Muscle layer of duodenum (tissue), 2 donors: Measurements from ENCODE around the gene KRT12.

Experiments
- H3K27ac ChIP-seq: one replicate; pipeline ENCODE4 v1.7.0; 2013; ENCODE audit warnings: mild to moderate bottlenecking, low read length
- H3K27me3 ChIP-seq: one replicate; pipeline ENCODE4 v1.7.0; 2013; ENCODE audit warnings: low read depth, mild to moderate bottlenecking, control low read depth, low read length
- H3K36me3 ChIP-seq, 2 donors: one replicate each; pipeline ENCODE4 v1.7.0; 2013; ENCODE audit warnings: low read length in 2 of 2, control low read depth in 1 of 2, mild to moderate bottlenecking in 1 of 2; ENCODE audit not compliant: insufficient read depth in 2 of 2, control insufficient read depth in 1 of 2
- H3K4me1 ChIP-seq, 2 donors: one replicate each; pipeline ENCODE4 v1.7.0; 2013; ENCODE audit warnings: low read length in 2 of 2, mild to moderate bottlenecking in 2 of 2, control low read depth in 1 of 2, moderate library complexity in 1 of 2; ENCODE audit not compliant: insufficient read depth in 2 of 2, control insufficient read depth in 1 of 2
- H3K4me3 ChIP-seq, 2 donors: one replicate each; pipeline ENCODE4 v1.7.0; 2013; ENCODE audit warnings: low read length in 2 of 2, low read depth in 1 of 2, mild to moderate bottlenecking in 1 of 2
- H3K9me3 ChIP-seq, 2 donors: one replicate each; pipeline ENCODE4 v1.7.0; 2013; ENCODE audit warnings: low read length in 2 of 2, control low read depth in 1 of 2, mild to moderate bottlenecking in 1 of 2; ENCODE audit not compliant: control insufficient read depth in 1 of 2
- donor health status: healthy.

KRT12 gene

DNA sequence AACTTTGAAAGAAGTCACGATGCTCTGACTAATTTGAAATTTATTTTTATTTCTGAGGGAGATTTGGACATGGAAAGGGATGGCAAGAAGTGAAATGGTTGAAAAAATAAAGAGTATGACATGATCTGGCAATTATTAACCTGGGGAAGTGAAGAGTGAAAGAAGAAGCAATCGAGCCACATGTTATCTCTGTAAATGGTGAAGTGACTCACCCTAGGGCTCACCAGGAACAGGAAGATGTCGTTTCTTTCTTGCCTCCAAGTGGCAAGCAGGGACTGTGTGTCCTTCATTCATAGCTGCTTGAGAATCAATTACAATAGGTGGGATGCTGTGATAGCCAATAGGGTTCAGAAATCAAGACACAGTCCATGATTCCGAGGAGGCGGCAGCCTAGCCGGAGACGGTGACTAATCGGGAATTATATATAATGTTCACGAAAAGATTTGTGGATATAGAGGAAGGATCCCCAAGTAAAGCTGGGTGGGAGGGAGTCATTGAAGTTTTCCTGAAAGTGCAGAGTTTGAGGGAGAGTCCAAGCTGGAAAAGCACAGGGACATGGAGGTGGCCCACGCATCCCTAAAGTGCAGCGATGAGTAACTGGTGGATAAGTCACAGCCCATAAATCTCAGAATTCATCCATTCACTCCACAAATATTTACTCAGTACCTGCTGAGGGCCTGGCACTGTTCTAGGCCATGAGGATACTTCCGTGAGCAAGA lies 36.3 kb upstream of the KRT12 start:
- H3K27me3 ChIP-seq = no peaks in the 10 kb centered on the region
- H3K9me3 ChIP-seq = no peaks in the 10 kb centered on the region
- peak overlapping the region; percentile 64 for H3K27ac ChIP-seq
- H3K4me3 ChIP-seq = no peak overlapping the region
- peaks cover 0 to 3% of the 10 kb centered on the region in 2 donors for H3K4me1 ChIP-seq
- H3K36me3 ChIP-seq = no peaks in the 10 kb centered on the region

DNA sequence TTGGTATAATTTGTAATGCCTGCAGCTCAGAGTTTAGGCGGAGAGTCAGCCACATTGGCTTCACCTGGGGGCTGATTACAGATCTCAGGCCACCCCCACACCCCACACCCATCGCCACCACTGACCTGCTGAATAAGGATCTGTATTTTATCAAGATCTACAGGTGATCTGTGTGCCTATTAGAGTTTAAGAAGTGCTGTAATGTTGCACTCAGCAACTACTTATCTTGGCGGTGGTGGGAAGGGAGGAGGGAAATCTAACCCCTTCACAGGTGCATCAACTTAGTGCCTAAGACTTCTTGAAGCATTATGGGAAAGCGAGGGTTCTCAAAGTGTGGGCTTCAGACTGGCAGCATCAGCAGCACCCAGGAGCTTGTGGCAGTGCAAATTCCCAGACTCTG lies 35.5 kb upstream of the KRT12 start:
- no peak overlapping the region for H3K4me3 ChIP-seq
- peaks cover 0 to 3% of the 10 kb centered on the region in 2 donors for H3K4me1 ChIP-seq
- H3K27ac ChIP-seq = peak overlapping the region; percentile 64
- no peaks in the 10 kb centered on the region for H3K9me3 ChIP-seq
- H3K27me3 ChIP-seq = no peaks in the 10 kb centered on the region
- H3K36me3 ChIP-seq = no peaks in the 10 kb centered on the region

DNA sequence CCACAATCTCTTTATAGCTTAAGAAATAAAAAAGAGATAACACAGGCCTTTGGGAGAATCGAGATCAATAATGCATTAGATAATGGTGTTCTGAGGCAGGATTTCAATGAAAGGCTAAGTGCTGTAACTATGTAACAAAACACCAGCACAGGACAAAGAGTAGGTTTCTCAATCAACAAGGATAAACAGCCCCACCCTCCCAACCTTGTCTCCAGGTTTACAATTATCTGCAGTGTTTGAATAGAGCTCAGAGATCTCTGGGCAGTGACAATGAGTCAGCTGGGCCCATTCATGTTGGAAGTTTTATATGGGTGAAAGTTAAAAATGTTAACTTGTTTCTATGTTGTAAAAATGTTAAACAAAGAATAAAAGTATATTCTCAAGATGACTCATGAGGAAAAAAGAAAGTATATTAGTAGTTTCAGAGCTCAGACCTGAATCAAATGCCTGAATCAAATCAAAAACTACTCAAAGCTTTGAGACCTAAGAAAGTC lies 35.0 kb upstream of the KRT12 start:
- Histone ChIP-seq H3K27me3 (no peaks in the 10 kb centered on the region), H3K4me1 (peaks cover 0 to 3% of the 10 kb centered on the region in 2 donors), H3K36me3 (no peaks in the 10 kb centered on the region), H3K9me3 (no peaks in the 10 kb centered on the region), H3K4me3 (no peak overlapping the region), H3K27ac (peak overlapping the region; percentile 64)

DNA sequence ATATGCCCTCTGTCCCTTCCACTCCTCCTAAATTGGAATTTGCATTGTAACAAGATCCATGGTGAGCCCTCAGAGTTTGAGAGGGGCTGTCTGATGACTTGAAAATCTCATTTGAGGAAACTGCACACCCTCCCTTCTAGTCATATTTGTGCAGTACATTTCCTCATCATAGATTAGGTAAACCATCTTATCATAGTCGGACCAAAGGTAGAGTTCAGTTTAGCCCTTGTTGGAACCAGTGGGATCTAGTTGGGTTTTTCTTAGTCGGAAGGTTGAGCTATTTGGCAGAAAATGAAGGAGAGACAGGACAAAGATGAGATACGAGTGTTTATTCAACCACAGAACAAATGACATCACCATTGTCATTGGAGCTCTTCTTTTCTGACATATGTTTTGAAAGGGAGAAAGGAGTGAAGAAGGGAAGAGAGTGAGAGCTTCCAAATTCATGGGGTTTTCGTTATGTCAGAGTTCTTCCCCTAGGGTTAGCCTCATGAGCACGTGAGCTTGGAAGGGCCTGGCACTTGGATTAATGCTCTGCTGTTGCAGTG lies 33.9 kb upstream of the KRT12 start:
- Histone ChIP-seq H3K27me3 (no peaks in the 10 kb centered on the region), H3K4me1 (peaks cover 0 to 3% of the 10 kb centered on the region in 2 donors), H3K9me3 (no peaks in the 10 kb centered on the region), H3K27ac (no peak overlapping the region), H3K36me3 (no peaks in the 10 kb centered on the region), H3K4me3 (no peak overlapping the region)

DNA sequence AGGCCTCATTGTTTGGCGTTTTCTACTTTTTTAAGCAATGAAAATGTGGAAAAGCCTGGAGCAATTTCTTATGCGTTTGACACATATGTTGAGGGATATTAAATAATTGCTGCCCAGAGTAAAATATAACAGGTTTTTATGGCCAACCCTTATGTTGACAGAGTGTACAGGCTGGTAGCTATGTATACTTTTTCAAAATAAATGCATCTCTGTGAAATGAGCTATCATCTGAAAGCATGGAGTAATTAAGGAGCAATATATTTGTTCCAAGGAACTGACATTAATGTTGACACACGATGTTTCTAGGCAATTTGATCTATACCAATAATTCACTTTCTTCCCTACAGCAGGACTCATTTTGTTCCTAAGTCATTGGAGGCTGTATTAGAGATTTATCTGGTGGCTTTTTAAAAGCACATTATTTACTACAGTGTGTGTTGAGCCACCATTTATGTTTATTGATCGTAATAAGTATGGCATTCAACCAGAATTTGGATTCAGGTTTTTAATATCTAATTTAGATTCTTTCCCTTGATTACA lies 30.0 kb upstream of the KRT12 start:
- Histone ChIP-seq H3K27me3 (no peaks in the 10 kb centered on the region), H3K4me3 (no peak overlapping the region), H3K4me1 (no peaks in the 10 kb centered on the region), H3K27ac (no peak overlapping the region), H3K9me3 (no peaks in the 10 kb centered on the region), H3K36me3 (no peaks in the 10 kb centered on the region)

DNA sequence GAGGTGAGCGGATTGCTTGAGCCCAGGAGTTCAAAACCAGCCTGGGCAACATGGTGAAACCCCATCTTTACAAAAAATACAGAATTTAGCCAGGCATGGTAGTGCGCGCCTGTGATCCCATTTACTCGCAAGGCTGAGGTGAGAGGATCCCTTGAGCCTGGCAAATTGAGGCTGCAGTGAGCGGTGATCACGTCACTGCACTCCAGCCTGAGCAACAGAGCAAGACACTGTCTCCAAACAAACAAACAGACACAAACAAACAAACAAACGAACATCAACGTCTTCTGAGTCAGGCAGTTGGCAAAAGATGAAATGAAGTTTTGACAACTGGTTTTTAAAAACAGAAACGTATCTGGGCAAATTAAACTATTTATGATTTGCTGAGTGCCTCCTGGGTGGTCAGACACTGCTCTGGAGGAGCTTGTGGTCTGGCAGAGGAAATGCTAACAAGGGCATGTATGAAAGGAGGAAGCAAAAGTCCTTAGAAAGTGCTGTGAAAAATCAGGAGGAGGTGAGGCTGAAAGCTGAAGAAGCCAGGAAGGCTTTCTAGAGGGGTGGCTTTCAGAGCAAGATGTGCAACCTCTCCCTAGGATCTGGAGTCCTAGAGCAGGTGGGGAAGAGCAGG lies 28.2 kb upstream of the KRT12 start:
- no peaks in the 10 kb centered on the region for H3K27me3 ChIP-seq
- H3K4me3 ChIP-seq = no peak overlapping the region
- no peak overlapping the region for H3K27ac ChIP-seq
- no peaks in the 10 kb centered on the region for H3K9me3 ChIP-seq
- H3K36me3 ChIP-seq = no peaks in the 10 kb centered on the region
- no peaks in the 10 kb centered on the region for H3K4me1 ChIP-seq

DNA sequence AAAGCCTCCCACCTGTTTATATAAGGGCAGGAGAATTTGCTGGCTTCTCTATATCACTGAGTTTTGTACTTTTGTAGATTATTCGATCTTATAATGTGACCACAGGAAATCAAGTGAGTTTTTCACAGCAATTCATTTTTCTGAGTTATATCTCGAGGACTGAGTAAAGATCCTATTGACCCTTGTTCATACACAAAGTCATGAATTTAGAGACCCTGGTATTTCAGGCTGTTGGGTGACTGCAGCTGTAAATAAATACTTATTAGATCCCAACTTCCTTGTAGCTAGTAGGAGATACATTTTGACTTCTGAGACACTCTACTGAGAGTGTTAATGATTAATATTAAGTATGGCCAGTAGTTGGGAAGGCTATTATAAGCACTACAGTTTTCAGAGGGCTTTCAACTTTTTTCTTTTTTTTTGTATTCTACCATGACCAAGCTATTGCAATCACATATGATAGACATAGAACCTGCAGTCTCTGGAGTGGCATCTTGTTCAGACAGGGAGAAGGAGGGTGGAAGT lies 21.2 kb upstream of the KRT12 start:
- no peak overlapping the region for H3K4me3 ChIP-seq
- no peak overlapping the region for H3K27ac ChIP-seq
- H3K27me3 ChIP-seq = no peaks in the 10 kb centered on the region
- H3K36me3 ChIP-seq = no peaks in the 10 kb centered on the region
- no peaks in the 10 kb centered on the region for H3K4me1 ChIP-seq
- no peaks in the 10 kb centered on the region for H3K9me3 ChIP-seq

DNA sequence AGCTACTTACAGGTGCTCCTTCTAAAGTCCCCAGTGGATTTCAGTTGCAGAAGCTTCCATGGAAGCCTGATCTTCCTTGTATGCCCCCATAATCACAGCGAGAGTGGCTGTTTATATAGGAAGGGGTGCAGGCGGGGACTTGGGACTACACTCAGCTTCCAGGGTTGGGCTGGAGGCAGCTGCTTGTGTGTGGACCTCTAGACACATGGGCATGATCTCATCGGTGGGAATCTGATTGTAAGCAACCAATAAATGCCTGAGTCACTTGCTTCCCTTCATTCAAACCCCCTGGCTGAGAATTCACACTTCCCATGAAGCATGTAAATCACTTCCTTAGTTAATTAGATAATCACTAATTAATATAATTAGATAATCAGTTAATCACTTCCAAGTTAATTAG lies 19.1 kb upstream of the KRT12 start:
- no peaks in the 10 kb centered on the region for H3K36me3 ChIP-seq
- H3K27ac ChIP-seq = no peak overlapping the region
- no peaks in the 10 kb centered on the region for H3K4me1 ChIP-seq
- no peak overlapping the region for H3K4me3 ChIP-seq
- no peaks in the 10 kb centered on the region for H3K9me3 ChIP-seq
- no peaks in the 10 kb centered on the region for H3K27me3 ChIP-seq

DNA sequence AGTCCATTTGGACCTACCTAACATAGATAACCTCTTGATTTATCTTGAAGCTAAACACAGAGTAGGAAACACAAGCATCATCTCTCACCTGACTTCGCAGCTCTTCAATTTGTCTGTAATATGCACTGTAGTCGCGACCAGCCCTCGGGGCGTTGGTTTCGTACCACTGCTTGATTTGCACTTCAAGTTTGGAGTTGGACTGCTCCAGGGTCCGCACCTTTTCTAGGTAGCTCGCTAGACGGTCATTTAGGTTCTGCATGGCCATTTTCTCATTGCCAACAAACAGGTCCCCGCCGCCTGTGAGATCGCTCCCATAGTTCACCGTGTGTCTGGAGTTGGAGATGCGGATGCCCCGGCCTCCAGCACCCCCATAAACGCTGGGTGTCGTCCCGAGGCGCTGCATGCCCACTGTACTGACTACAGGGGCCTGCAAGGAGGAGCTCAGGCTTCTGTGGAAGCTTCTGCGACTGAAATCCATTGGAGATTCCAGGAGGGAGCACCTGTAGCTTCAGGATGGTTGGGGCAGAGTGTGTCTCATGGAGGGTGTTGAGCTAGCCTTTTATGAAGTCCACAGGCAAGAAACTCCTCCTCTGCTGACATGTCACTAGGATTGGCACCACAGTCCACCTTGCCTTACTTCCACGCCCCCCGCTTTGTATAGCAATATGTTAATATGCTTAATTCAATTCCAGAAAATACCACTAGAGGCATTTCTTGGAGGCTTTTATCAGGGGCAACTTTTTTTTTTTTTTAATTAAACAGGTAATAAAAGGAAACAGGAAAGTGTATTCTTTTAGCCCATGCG lies 17.9 kb upstream of the KRT12 start, which contains the start of gene KRT20:
Gene KRT20 (minus strand): TSS at position 535 of the 805 bp plus-strand sequence. CDS start 57 bp downstream, at position 478.
- Histone ChIP-seq H3K27me3 (no peaks in the 10 kb centered on the region), H3K9me3 (no peaks in the 10 kb centered on the region), H3K36me3 (no peaks in the 10 kb centered on the region), H3K4me3 (peak within 1 kb of the TSS in 1 of 2 donors; percentile 50), H3K27ac (peak within 1 kb of the TSS; percentile 40), H3K4me1 (no peaks in the 10 kb centered on the region)

DNA sequence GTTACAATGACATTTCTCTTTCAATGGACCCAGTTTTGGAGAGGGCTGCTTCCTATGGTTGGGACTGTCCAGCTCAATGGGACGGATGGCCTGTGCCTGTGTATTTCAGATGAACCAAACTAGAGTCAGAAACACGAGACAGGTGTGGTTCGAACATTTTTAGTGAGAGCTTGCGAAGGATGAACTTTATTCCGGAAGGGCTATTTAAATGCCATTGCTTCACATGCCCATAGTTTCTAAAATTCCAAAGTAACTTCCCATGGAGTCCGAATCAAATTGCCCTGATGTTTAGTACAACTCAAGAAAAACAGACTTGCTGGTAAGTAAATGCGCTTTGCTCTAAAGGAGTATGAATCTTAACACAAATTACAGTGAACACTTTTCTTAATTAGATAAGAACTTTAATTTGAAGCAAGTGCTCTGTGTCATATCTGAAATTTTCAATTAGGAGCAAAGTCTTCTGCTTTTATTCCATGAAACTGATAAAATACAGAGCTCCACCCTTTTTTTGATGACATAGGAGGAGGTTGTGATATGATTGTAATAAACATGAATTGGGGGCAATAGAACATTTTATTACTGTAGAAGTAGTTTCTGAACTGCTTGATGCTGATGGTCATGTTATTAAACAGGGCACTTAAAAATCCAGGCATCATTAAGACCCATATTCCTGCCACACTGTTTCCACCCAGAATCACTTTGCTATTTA lies 16.8 kb upstream of the KRT12 start:
- no peaks in the 10 kb centered on the region for H3K36me3 ChIP-seq
- no peaks in the 10 kb centered on the region for H3K27me3 ChIP-seq
- H3K9me3 ChIP-seq = no peaks in the 10 kb centered on the region
- peak overlapping the region; percentile 28 for H3K27ac ChIP-seq
- H3K4me1 ChIP-seq = no peaks in the 10 kb centered on the region
- peak overlapping the region in 1 of 2 donors; percentile 50 for H3K4me3 ChIP-seq
